Thyroid gland (tissue), 4 donors: Measurements from ENCODE around the gene RASA3.

Experiments used
- CTCF ChIP-seq, 6 experiments: fragments of 200-600 bp in 3 of 6; fragments of 450-650 bp in 3 of 6; sonication (generic) in 3 of 6; IDR thresholded peaks; one replicate each; pipeline ENCODE4 v1.5.1; 2016 to 2019; ENCODE audit warnings: antibody characterized with exemption in 6 of 6, mild to moderate bottlenecking in 2 of 6, inconsistent platforms in 1 of 6, moderate library complexity in 1 of 6
- POLR2A ChIP-seq, 2 donors: fragments of 450-650 bp; IDR thresholded peaks; one replicate each; pipeline ENCODE4 v1.6.1; 2017; ENCODE audit warnings: antibody characterized with exemption in 2 of 2, mild to moderate bottlenecking in 2 of 2, moderate library complexity in 1 of 2

GRCh38 chr13:114034481-114034891, 97.9 kb downstream of the RASA3 start:
- TF ChIP-seq POLR2A (IDR thresholded peaks at IDR 0.05) (no peak), CTCF (IDR thresholded peaks at IDR 0.05) (no peak)
